GM23338 (cell line): ENCODE data around the gene HES3.

Source experiments
- CTCF ChIP-seq, 2 experiments: fragments of 200-600 bp in 1 of 2; sonication (generic) in 1 of 2; conservative IDR thresholded peaks; 2 replicates each; pipeline versions ENCODE4 v1.5.1 to v1.6.1; 2016 to 2017; ENCODE audit warnings: antibody characterized with exemption in 2 of 2, low read depth in 2 of 2, mild to moderate bottlenecking in 2 of 2, moderate library complexity in 1 of 2
- EZH2 ChIP-seq: fragments of 200-600 bp; sonication (generic); IDR thresholded peaks from one replicate; pipeline ENCODE4 v1.8.0; 2017; ENCODE audit warnings: antibody characterized with exemption, mild to moderate bottlenecking, low read depth; ENCODE audit not compliant: unreplicated experiment
- REST ChIP-seq: IDR thresholded peaks from one replicate; pipeline ENCODE4 v1.6.1; 2018; ENCODE audit warnings: antibody characterized with exemption; ENCODE audit not compliant: unreplicated experiment

GRCh38 chr1:6273380-6273891 lies 29.5 kb downstream of the HES3 start:
- no peak for TF ChIP-seq CTCF (conservative IDR thresholded peaks at IDR 0.05; ENCODE audit: low read depth in 2 of 2)
- TF ChIP-seq EZH2: no peak
- TF ChIP-seq REST: no peak
